CD14-positive monocyte (primary cell): ENCODE measurements around the gene BAHCC1. TPM values are rescaled to one million over a fixed set of nuclear protein-coding genes. Genes with fewer than 3 reads are reported as not detected.

Experiments used
- DNase-seq, 3 donors: peaks; one replicate each; pipeline ENCODE4 v3.0.0-alpha.2; 2011 to 2022
- H2AFZ ChIP-seq: 2 replicates; pipeline ENCODE4 v1.6.0; 2012; ENCODE audit warnings: mild to moderate bottlenecking, low read depth, low read length, inconsistent platforms; ENCODE audit not compliant: insufficient read depth, poor library complexity, severe bottlenecking
- H3K27ac ChIP-seq, 2 donors: 1 replicate in 1 of 2; 2 replicates in 1 of 2; pipeline ENCODE4 v1.5.1; 2012 to 2013; ENCODE audit warnings: low read length in 2 of 2, control low read depth in 1 of 2, inconsistent platforms in 1 of 2, low read depth in 1 of 2, mild to moderate bottlenecking in 1 of 2
- H3K27me3 ChIP-seq, 2 donors: one replicate each; pipeline versions ENCODE4 v1.6.0 to v1.6.1; 2011 to 2013; ENCODE audit warnings: low read length in 2 of 2; ENCODE audit not compliant: control insufficient read depth in 2 of 2, insufficient read depth in 2 of 2
- H3K36me3 ChIP-seq, 2 donors: replicated peaks in 1 of 2; 1 replicate in 1 of 2; 2 replicates in 1 of 2; pipeline versions ENCODE4 v1.5.1 to v1.6.1; 2012 to 2013; ENCODE audit warnings: low read length in 2 of 2, control low read depth in 1 of 2, inconsistent platforms in 1 of 2, mild to moderate bottlenecking in 1 of 2; ENCODE audit not compliant: insufficient read depth in 2 of 2, control insufficient read depth in 1 of 2
- H3K4me1 ChIP-seq, 2 donors: 1 replicate in 1 of 2; 2 replicates in 1 of 2; pipeline versions ENCODE4 v1.5.1 to v1.6.1; 2012 to 2013; ENCODE audit warnings: low read length in 2 of 2, control low read depth in 1 of 2, inconsistent platforms in 1 of 2, mild to moderate bottlenecking in 1 of 2, moderate library complexity in 1 of 2; ENCODE audit not compliant: insufficient read depth in 2 of 2, control insufficient read depth in 1 of 2
- H3K4me2 ChIP-seq: replicated peaks from 2 replicates; pipeline ENCODE3; 2012; ENCODE audit warnings: low read length, moderate library complexity, mild to moderate bottlenecking; ENCODE audit not compliant: poor library complexity, severe bottlenecking; ENCODE audit errors: extremely low read depth
- H3K4me3 ChIP-seq, 3 experiments: fragments of 200-600 bp in 1 of 3; sonication (generic) in 1 of 3; replicated peaks in 1 of 3; 1 replicate in 2 of 3; 2 replicates in 1 of 3; pipeline ENCODE4 v1.5.1; 2011 to 2013; ENCODE audit warnings: low read length in 3 of 3, mild to moderate bottlenecking in 3 of 3, control low read depth in 2 of 3, low read depth in 2 of 3, inconsistent platforms in 1 of 3, moderate library complexity in 1 of 3
- H3K79me2 ChIP-seq: 2 replicates; pipeline ENCODE4 v1.6.0; 2012; ENCODE audit warnings: mild to moderate bottlenecking, control low read depth, inconsistent platforms, low read length, moderate library complexity; ENCODE audit not compliant: insufficient read depth
- H3K9ac ChIP-seq: 2 replicates; pipeline ENCODE4 v1.6.0; 2017; ENCODE audit warnings: low read length, mild to moderate bottlenecking; ENCODE audit not compliant: insufficient read depth, poor library complexity, severe bottlenecking
- H3K9me3 ChIP-seq, 2 donors: replicated peaks in 1 of 2; 1 replicate in 1 of 2; 2 replicates in 1 of 2; pipeline versions ENCODE4 v1.5.1 to v1.6.1; 2012 to 2013; ENCODE audit warnings: low read length in 2 of 2, control low read depth in 1 of 2; ENCODE audit not compliant: control insufficient read depth in 1 of 2, insufficient read depth in 1 of 2
- H4K20me1 ChIP-seq: 2 replicates; pipeline ENCODE4 v1.6.0; 2012; ENCODE audit warnings: mild to moderate bottlenecking, low read length, control low read depth, moderate library complexity; ENCODE audit not compliant: insufficient read depth
- H3K27ac Mint-ChIP-seq, 7 donors: one replicate each; pipeline ENCODE4 v1.8.0; 2020; ENCODE audit warnings: mild to moderate bottlenecking in 7 of 7, mixed read lengths in 7 of 7, moderate library complexity in 6 of 7, inconsistent platforms in 2 of 7
- H3K27me3 Mint-ChIP-seq, 3 donors: one replicate each; pipeline ENCODE4 v1.8.0; 2021 to 2022; ENCODE audit warnings: low read depth in 3 of 3, mild to moderate bottlenecking in 3 of 3, mixed read lengths in 3 of 3, moderate library complexity in 3 of 3, inconsistent platforms in 1 of 3
- H3K36me3 Mint-ChIP-seq, 2 donors: one replicate each; pipeline ENCODE4 v1.8.0; 2020; ENCODE audit warnings: mixed read lengths in 2 of 2, inconsistent platforms in 1 of 2, mild to moderate bottlenecking in 1 of 2
- H3K4me1 Mint-ChIP-seq: one replicate; pipeline ENCODE4 v1.8.0; 2020; ENCODE audit warnings: mild to moderate bottlenecking, mixed read lengths
- H3K4me3 Mint-ChIP-seq, 2 donors: one replicate each; pipeline ENCODE4 v1.8.0; 2020; ENCODE audit warnings: mild to moderate bottlenecking in 2 of 2, mixed read lengths in 2 of 2, moderate library complexity in 1 of 2
- H3K9me3 Mint-ChIP-seq, 7 donors: one replicate each; pipeline ENCODE4 v1.8.0; 2020 to 2022; ENCODE audit warnings: mixed read lengths in 7 of 7, mild to moderate bottlenecking in 6 of 7, moderate library complexity in 6 of 7, inconsistent platforms in 2 of 7
- WGBS: methylation state at CpG from one replicate; pipeline ENCODE4 v1.1.5; 2013; ENCODE audit warnings: missing lambda C conversion rate; ENCODE audit not compliant: insufficient coverage; 5-methylcytosine and 5-hydroxymethylcytosine counted together
- intact Hi-C, 2 donors: fragments of 100-400 bp; cut with micrococcal nuclease; formaldehyde crosslinking; loops; one replicate each; pipeline versions ENCODE4 v1.15.0 to v1.15.1; 2023
- polyA plus RNA-seq, 3 donors: library from polyadenylated mRNA; depleted of rRNA in 1 of 3; unstranded in 2 of 3; stranded (reverse) in 1 of 3; fragments of 300-500 nt in 2 of 3; fragments of >200 nt in 1 of 3; fragmentation: Illumina TruSeq in 2 of 3; gene quantifications; 1 replicate in 2 of 3; 2 replicates in 1 of 3; pipeline ENCODE4 v1.2.3, GENCODE V29; 2012 to 2021
- TF ChIP-seq, protein P1 (sequence below): fragments of 200-600 bp; IDR thresholded peaks from one replicate; pipeline ENCODE4 v1.8.0; 2022; ENCODE audit warnings: antibody characterized with exemption, mild to moderate bottlenecking

Gene BAHCC1
- polyA plus RNA-seq, 3 donors: 0.11 to 8.8 (median 0.27) TPM

DNA sequence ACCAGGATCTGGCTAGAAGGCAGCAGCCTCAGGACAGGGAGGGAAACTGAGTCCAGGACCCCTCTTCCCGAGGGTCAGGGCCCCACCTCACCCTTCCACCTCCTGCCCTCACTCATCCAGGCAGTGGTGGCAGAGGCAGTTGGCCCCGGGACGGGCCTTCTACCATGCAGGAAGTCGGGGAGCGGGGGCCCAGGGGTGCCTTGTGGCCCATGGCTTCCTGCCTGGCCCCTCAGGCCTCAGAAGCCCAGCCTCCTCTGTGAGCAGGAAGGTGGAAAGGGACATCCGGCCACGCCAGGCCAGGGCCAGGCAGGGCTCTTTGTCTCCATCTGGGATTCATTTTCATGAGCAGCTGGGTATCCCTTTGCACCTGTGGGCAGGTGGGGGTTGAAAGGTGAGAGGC is 58.5 kb downstream of the BAHCC1 start:
- peak overlapping the region in 1 of 7 donors; percentile 20 for H3K27ac Mint-ChIP-seq
- intact Hi-C loops: no loop called here

DNA sequence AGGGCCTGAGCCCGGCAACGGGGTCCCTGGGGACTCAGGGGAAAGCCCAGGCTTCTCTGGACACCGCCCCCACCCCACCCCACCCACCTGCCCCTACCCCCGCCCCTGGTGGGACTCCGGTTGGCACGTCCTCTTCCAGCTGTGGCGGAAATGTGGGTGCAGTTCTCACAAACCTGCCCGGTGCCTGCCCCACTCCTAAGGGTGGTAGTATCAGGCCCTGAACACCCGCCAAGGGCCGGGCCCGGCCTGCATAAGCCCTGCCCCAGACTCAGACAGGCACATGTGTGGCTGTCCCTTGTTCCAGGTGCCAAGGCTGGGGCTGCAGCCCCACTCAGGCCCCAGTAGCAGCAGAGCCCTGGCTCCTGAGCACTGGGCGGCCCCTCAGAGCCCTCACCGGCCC is 59.2 kb downstream of the BAHCC1 start:
- no peaks in the 10 kb centered on the region for H3K9me3 Mint-ChIP-seq
- no peak overlapping the region for H3K27ac ChIP-seq
- intact Hi-C loops: no loop called here
- TF ChIP-seq, protein P1, sequence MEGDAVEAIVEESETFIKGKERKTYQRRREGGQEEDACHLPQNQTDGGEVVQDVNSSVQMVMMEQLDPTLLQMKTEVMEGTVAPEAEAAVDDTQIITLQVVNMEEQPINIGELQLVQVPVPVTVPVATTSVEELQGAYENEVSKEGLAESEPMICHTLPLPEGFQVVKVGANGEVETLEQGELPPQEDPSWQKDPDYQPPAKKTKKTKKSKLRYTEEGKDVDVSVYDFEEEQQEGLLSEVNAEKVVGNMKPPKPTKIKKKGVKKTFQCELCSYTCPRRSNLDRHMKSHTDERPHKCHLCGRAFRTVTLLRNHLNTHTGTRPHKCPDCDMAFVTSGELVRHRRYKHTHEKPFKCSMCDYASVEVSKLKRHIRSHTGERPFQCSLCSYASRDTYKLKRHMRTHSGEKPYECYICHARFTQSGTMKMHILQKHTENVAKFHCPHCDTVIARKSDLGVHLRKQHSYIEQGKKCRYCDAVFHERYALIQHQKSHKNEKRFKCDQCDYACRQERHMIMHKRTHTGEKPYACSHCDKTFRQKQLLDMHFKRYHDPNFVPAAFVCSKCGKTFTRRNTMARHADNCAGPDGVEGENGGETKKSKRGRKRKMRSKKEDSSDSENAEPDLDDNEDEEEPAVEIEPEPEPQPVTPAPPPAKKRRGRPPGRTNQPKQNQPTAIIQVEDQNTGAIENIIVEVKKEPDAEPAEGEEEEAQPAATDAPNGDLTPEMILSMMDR: no peak
- H3K9me3 ChIP-seq: no peaks in the 10 kb centered on the region
- H4K20me1 ChIP-seq: no peaks in the 10 kb centered on the region
- no peaks in the 10 kb centered on the region for H3K79me2 ChIP-seq
- peaks cover 3 to 6% of the 10 kb centered on the region in 2 donors for H3K36me3 Mint-ChIP-seq
- H3K4me1 ChIP-seq: peaks cover 32 to 36% of the 10 kb centered on the region in 2 donors
- peaks cover 37% of the 10 kb centered on the region for H3K4me1 Mint-ChIP-seq
- H3K4me2 ChIP-seq: no peak overlapping the region
- no peak for DNase-seq
- H3K4me3 Mint-ChIP-seq: no peak overlapping the region
- 21% methylated on average over 8 of the region's 13 CpGs for WGBS
- H3K9ac ChIP-seq: no peak overlapping the region
- H3K27me3 ChIP-seq: no peaks in the 10 kb centered on the region
- no peaks in the 10 kb centered on the region for H3K27me3 Mint-ChIP-seq
- no peak overlapping the region for H2AFZ ChIP-seq
- H3K27ac Mint-ChIP-seq: no peak overlapping the region
- H3K36me3 ChIP-seq: no peaks in the 10 kb centered on the region
- no peak overlapping the region for H3K4me3 ChIP-seq

More for the DNA sequence above, 58.5 kb downstream of the BAHCC1 start:
- H3K27me3 ChIP-seq: no peaks in the 10 kb centered on the region
- Mint-ChIP-seq H3K9me3 (no peaks in the 10 kb centered on the region), H3K4me1 (peaks cover 37% of the 10 kb centered on the region), H3K4me3 (no peak overlapping the region), H3K27me3 (no peaks in the 10 kb centered on the region), H3K36me3 (peaks cover 3 to 6% of the 10 kb centered on the region in 2 donors)
- 0% methylated on average over 6 of the region's 7 CpGs for WGBS
- no peak overlapping the region for H3K4me3 ChIP-seq
- H3K27ac ChIP-seq: no peak overlapping the region
- peaks cover 32 to 36% of the 10 kb centered on the region in 2 donors for H3K4me1 ChIP-seq
- TF ChIP-seq, protein P1: no peak
- peak overlapping the region; percentile 32 for H3K9ac ChIP-seq
- DNase-seq: peak in 1 of 3 donors; percentile 25
- H3K36me3 ChIP-seq: no peaks in the 10 kb centered on the region
- H4K20me1 ChIP-seq: no peaks in the 10 kb centered on the region
- H3K4me2 ChIP-seq: peak overlapping the region; percentile 12
- H2AFZ ChIP-seq: no peak overlapping the region
- no peaks in the 10 kb centered on the region for H3K79me2 ChIP-seq
- no peaks in the 10 kb centered on the region for H3K9me3 ChIP-seq
